Omental fat pad (tissue), 4 donors: ENCODE measurements around the gene SOX12. TPM values are rescaled to one million over a fixed set of nuclear protein-coding genes. Genes with fewer than 3 reads are reported as not detected.

ENCODE experiments used
- ATAC-seq: fragments of 150-250 bp; one replicate; pipeline ENCODE4 v1.9.1; 2016; ENCODE audit warnings: mild to moderate bottlenecking, moderate library complexity; ENCODE audit not compliant: low FRiP score
- DNase-seq: peaks from one replicate; pipeline ENCODE4 v3.0.0-alpha.2; 2019; ENCODE audit warnings: low spot score
- CTCF ChIP-seq, 3 donors: fragments of 450-650 bp; IDR thresholded peaks; one replicate each; pipeline ENCODE4 v1.5.1; 2016 to 2017; ENCODE audit warnings: antibody characterized with exemption in 3 of 3, mild to moderate bottlenecking in 3 of 3, moderate library complexity in 2 of 3
- total RNA-seq, 4 donors: library from RNA; depleted of rRNA; stranded (reverse); fragments of >200 nt; gene quantifications; one replicate each; pipeline ENCODE4 v1.1.0, GENCODE V29; 2016

SOX12 gene
- total RNA-seq, 4 donors from 2014 or later = 2.0 to 3.3 (median 2.5) TPM

- no peak for ATAC-seq
- TF ChIP-seq CTCF (IDR thresholded peaks at IDR 0.05) = no peak
- no peak for DNase-seq
Observed at GRCh38 chr20:363319-364078, 38.1 kb downstream of the SOX12 start.

- TF ChIP-seq CTCF (IDR thresholded peaks at IDR 0.05) = no peak
- ATAC-seq (no peak), DNase-seq (no peak)
Observed at GRCh38 chr20:364905-365794, 39.8 kb downstream of the SOX12 start.

- ATAC-seq = no peak
- DNase-seq = no peak
- no peak for TF ChIP-seq CTCF (IDR thresholded peaks at IDR 0.05)
Observed at GRCh38 chr20:366041-366718, 40.8 kb downstream of the SOX12 start.

GRCh38 chr20:366719-367485 lies 41.5 kb downstream of the SOX12 start:
- ATAC-seq (no peak), DNase-seq (no peak)
- no peak for TF ChIP-seq CTCF (IDR thresholded peaks at IDR 0.05)

- no peak for TF ChIP-seq CTCF (IDR thresholded peaks at IDR 0.05)
Observed at GRCh38 chr20:367486-367887, 42.1 kb downstream of the SOX12 start.

GRCh38 chr20:368915-369314 lies 43.6 kb downstream of the SOX12 start:
- ATAC-seq = no peak
- TF ChIP-seq CTCF (IDR thresholded peaks at IDR 0.05) = no peak
- DNase-seq = no peak

More at GRCh38 chr20:367486-367887, 42.1 kb downstream of the SOX12 start:
- DNase-seq = no peak
- no peak for ATAC-seq
